Testis (tissue), 2 donors: ENCODE measurements around the gene ARHGAP1.

Experiments
- POLR2A ChIP-seq: fragments of 450-650 bp; IDR thresholded peaks from one replicate; pipeline ENCODE4 v1.6.1; 2017; ENCODE audit warnings: antibody characterized with exemption, mild to moderate bottlenecking, moderate library complexity
- TF ChIP-seq, protein P1 (sequence below), 3 experiments: fragments of 450-650 bp in 2 of 3; fragments of 200-600 bp in 1 of 3; sonication (generic) in 1 of 3; IDR thresholded peaks; one replicate each; pipeline ENCODE4 v1.5.1; 2016 to 2019; ENCODE audit warnings: antibody characterized with exemption in 3 of 3, mild to moderate bottlenecking in 2 of 3, moderate library complexity in 1 of 3

DNA sequence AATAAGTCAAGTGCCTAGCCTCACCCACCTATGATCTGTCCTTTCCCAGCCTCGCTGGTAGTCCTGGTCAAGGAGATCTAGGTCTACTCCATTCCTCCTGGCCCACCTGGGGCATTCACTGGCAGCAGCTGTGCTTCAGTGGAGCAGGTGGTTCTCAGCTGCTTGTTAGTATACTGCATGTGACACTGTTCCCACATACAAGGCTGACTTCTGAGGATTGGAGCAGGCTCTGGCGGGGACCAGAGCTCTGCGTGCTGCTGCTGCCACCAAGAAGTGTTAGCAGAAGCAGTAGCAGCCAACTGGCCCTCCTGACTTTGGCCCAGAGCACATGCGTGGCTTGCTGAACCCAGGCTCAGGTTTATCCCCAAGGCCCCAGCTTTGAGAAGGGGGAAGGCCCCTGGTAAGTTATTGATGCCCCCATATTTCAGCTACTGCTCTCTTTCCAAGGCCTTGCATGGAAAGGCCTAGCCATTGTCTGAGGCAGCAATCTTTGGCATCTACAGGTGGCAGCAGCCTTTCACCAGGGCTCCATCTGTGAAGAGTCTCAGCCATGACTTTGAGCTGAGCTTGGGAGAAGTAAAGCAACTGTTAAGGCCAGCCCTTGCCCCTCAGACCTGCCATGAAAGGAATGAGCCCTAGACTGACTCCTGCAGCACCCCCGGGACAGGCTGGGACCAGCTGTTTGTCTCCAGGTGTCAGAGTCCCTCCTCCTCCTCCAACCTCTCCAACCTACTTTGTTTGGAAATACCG lies 26.5 kb downstream of the ARHGAP1 start:
- TF ChIP-seq, protein P1, sequence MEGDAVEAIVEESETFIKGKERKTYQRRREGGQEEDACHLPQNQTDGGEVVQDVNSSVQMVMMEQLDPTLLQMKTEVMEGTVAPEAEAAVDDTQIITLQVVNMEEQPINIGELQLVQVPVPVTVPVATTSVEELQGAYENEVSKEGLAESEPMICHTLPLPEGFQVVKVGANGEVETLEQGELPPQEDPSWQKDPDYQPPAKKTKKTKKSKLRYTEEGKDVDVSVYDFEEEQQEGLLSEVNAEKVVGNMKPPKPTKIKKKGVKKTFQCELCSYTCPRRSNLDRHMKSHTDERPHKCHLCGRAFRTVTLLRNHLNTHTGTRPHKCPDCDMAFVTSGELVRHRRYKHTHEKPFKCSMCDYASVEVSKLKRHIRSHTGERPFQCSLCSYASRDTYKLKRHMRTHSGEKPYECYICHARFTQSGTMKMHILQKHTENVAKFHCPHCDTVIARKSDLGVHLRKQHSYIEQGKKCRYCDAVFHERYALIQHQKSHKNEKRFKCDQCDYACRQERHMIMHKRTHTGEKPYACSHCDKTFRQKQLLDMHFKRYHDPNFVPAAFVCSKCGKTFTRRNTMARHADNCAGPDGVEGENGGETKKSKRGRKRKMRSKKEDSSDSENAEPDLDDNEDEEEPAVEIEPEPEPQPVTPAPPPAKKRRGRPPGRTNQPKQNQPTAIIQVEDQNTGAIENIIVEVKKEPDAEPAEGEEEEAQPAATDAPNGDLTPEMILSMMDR (IDR thresholded peaks at IDR 0.05) = no peak
- TF ChIP-seq POLR2A = no peak
